ENCODE results near the gene CDYL2.

Gene CDYL2

DNA sequence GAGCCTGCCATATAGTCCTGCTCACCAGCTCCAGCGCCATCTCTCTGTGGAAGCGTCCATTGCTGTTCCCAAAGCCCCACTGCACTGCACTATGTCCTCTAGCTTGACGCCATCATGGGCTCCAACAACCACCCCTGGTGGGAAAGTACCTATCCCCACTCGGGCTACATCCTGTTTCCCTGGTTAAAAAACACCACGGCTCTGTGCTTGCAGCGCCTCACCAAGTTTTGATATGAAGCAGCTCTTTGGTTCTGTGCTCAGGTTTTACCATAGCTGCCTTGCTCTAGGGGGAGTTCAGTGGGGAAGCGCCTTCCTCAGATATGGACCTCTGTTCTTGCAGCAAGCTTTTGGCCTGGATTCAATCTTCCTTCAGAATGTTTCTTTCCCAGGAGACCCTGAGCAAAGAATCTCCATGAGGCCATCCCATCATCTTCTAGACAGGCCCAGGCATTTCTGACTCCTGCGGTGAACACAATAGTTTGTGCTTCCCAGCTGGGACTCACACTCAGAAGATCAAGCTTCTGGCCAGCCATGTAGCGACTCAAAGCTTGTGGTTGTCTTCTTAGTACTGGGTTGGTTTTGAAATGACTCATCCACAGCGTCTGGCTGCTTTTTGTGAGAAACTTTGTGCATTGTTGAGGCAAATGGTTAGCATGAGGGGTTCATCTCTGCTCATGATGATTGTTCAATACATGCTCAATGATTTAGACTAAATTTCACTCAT is 224.1 kb downstream of the CDYL2 start:
- no peaks in the 10 kb centered on the region for H3K36me3 ChIP-seq (ENCODE audit: control insufficient read depth, low read length)
- H3F3A ChIP-seq (ENCODE audit: control insufficient read depth, insufficient read depth) = no peaks in the 10 kb centered on the region
- TF ChIP-seq EZH2phosphoT487 (IDR thresholded peaks at IDR 0.05; ENCODE audit: borderline replicate concordance, low read length) = no peak
- TF ChIP-seq, protein P1, sequence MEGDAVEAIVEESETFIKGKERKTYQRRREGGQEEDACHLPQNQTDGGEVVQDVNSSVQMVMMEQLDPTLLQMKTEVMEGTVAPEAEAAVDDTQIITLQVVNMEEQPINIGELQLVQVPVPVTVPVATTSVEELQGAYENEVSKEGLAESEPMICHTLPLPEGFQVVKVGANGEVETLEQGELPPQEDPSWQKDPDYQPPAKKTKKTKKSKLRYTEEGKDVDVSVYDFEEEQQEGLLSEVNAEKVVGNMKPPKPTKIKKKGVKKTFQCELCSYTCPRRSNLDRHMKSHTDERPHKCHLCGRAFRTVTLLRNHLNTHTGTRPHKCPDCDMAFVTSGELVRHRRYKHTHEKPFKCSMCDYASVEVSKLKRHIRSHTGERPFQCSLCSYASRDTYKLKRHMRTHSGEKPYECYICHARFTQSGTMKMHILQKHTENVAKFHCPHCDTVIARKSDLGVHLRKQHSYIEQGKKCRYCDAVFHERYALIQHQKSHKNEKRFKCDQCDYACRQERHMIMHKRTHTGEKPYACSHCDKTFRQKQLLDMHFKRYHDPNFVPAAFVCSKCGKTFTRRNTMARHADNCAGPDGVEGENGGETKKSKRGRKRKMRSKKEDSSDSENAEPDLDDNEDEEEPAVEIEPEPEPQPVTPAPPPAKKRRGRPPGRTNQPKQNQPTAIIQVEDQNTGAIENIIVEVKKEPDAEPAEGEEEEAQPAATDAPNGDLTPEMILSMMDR (IDR thresholded peaks at IDR 0.05; ENCODE audit: low read depth, low read length, poor library complexity, severe bottlenecking) = no peak
- no peaks in the 10 kb centered on the region for H3K9me2 ChIP-seq (replicated peaks; ENCODE audit: control insufficient read depth, low read length)
- H3K4me3 ChIP-seq (ENCODE audit: low read length) = no peak overlapping the region
- no peaks in the 10 kb centered on the region for H3K4me1 ChIP-seq (ENCODE audit: control insufficient read depth, low read length)
- H3K9me3 ChIP-seq (ENCODE audit: control insufficient read depth, insufficient read depth, low read length) = no peaks in the 10 kb centered on the region
- no peaks in the 10 kb centered on the region for H3K79me2 ChIP-seq (ENCODE audit: control insufficient read depth, low read length)
- no peak overlapping the region for H3K27ac ChIP-seq (ENCODE audit: low read depth, low read length)
- peaks cover 4% of the 10 kb centered on the region; the same call in 1 of the 2 replicates for H3K27me3 ChIP-seq (ENCODE audit: control insufficient read depth, low read length)
- H4K20me1 ChIP-seq (ENCODE audit: control insufficient read depth, insufficient read depth, low read depth, low read length) = no peaks in the 10 kb centered on the region
- no peak overlapping the region for H3K4me2 ChIP-seq (ENCODE audit: low read length)

DNA sequence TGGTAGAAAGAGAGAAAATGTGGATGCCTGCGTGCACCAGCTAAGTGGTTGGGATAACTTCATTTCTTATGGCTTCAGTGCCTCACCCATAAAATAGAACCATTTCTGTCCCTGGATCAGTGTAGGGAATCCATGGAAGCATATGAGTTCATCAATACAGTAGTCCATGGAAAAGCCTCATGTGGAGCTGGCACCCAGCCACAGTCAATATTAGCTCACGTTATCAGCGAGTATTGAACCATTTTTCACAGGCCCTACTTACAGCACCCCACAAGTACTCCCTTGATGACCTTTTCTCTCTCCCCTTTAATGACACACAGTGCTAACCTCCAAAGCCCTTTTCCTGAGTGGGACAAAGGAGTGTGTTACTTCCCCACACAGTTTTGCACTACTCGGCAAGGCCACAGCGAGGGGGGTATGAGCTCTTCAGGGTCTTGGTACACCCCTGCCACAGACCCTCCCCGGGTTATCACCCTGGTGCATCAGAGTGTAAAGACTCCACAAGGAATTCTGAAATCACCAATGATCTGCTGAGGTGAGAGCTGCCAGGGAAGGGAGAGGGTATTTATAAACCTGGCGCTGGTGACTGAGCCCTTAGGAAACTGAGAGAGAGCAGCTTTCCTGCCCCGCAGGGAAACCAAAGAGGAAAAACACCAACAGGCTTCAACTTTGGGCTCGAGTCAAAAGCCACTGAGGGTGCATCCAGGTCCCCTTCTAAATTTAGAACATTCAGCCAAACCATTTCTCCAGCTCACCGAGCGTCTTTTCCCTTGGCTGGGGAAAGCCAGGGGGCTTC is 226.7 kb downstream of the CDYL2 start:
- no peaks in the 10 kb centered on the region for H3K9me2 ChIP-seq (replicated peaks; ENCODE audit: control insufficient read depth, low read length)
- no peaks in the 10 kb centered on the region for H3K27me3 ChIP-seq (ENCODE audit: control insufficient read depth, low read length)
- H4K20me1 ChIP-seq (ENCODE audit: control insufficient read depth, insufficient read depth, low read depth, low read length) = no peaks in the 10 kb centered on the region
- no peaks in the 10 kb centered on the region for H3F3A ChIP-seq (ENCODE audit: control insufficient read depth, insufficient read depth)
- H3K36me3 ChIP-seq (ENCODE audit: control insufficient read depth, low read length) = no peaks in the 10 kb centered on the region
- H3K9me3 ChIP-seq (ENCODE audit: control insufficient read depth, insufficient read depth, low read length) = no peaks in the 10 kb centered on the region
- no peak overlapping the region for H3K27ac ChIP-seq (ENCODE audit: low read depth, low read length)
- no peaks in the 10 kb centered on the region for H3K4me1 ChIP-seq (ENCODE audit: control insufficient read depth, low read length)
- no peaks in the 10 kb centered on the region for H3K79me2 ChIP-seq (ENCODE audit: control insufficient read depth, low read length)
- H3K4me3 ChIP-seq (ENCODE audit: low read length) = no peak overlapping the region
- no peak for TF ChIP-seq EZH2phosphoT487 (IDR thresholded peaks at IDR 0.05; ENCODE audit: borderline replicate concordance, low read length)
- no peak overlapping the region for H3K4me2 ChIP-seq (ENCODE audit: low read length)

DNA sequence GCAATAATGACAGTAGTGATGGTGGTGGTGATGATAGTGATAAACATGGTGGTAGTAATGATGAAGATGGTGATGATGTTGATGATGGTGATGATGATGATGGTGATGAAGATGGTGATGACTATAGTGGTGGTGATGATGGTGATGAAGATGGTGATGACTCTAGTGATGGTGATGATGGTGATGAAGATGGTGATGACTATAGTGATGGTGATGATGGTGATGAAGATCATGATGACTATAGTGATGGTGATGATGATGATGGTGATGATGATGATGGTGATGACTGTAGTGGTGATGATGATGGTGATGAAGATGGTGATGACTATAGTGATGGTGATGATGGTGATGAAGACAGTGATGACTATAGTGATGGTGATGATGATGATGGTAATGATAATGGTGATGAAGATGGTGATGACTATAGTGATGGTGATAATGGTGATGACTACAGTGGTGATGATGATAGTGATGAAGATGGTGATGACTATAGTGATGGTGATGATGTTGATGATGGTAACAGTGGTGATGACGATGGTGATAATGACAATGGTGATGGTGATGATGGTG is 228.0 kb downstream of the CDYL2 start:
- TF ChIP-seq, protein P1 (IDR thresholded peaks at IDR 0.05; ENCODE audit: low read depth, low read length, poor library complexity, severe bottlenecking) = no peak
- TF ChIP-seq EZH2phosphoT487 (IDR thresholded peaks at IDR 0.05; ENCODE audit: borderline replicate concordance, low read length) = no peak
- Histone ChIP-seq H3K36me3 (ENCODE audit: control insufficient read depth, low read length) (no peaks in the 10 kb centered on the region), H3K27me3 (ENCODE audit: control insufficient read depth, low read length) (no peaks in the 10 kb centered on the region), H4K20me1 (ENCODE audit: control insufficient read depth, insufficient read depth, low read depth, low read length) (no peaks in the 10 kb centered on the region), H3K4me3 (ENCODE audit: low read length) (no peak overlapping the region), H3K4me1 (ENCODE audit: control insufficient read depth, low read length) (no peaks in the 10 kb centered on the region), H3F3A (ENCODE audit: control insufficient read depth, insufficient read depth) (no peaks in the 10 kb centered on the region), H3K79me2 (ENCODE audit: control insufficient read depth, low read length) (no peaks in the 10 kb centered on the region), H3K4me2 (ENCODE audit: low read length) (no peak overlapping the region), H3K27ac (ENCODE audit: low read depth, low read length) (no peak overlapping the region), H3K9me2 (replicated peaks; ENCODE audit: control insufficient read depth, low read length) (no peaks in the 10 kb centered on the region), H3K9me3 (ENCODE audit: control insufficient read depth, insufficient read depth, low read length) (no peaks in the 10 kb centered on the region)

Measured in DOHH2 (cell line).